Endothelial cell of umbilical vein (primary cell): ENCODE data around the gene NCAPG2. TPM values are rescaled to one million over a fixed set of nuclear protein-coding genes. Genes with fewer than 3 reads are reported as not detected.

ENCODE experiments used
- BruUV-seq: library from RNA; stranded (reverse); fragments of 400-500 nt; replicated peaks from 2 replicates; lab custom pipeline; 2021; lab: Mats Ljungman, UMichigan
- CTCF ChIA-PET: fragments of 300-600, 350-600 bp; sonication (Branson Sonifier 250); formaldehyde crosslinking; loops from one replicate; lab custom pipeline; 2021; ENCODE audit warnings: antibody characterized with exemption, inconsistent platforms; lab: Charles Lee
- POLR2A ChIA-PET: fragments of 300-600, 350-600 bp; sonication (Branson Sonifier 250); formaldehyde crosslinking; loops from one replicate; lab custom pipeline; 2021; ENCODE audit warnings: antibody characterized with exemption, inconsistent platforms; lab: Charles Lee
- DNase-seq: peaks from one replicate; pipeline ENCODE4 v3.0.0-alpha.2; 2011; ENCODE audit warnings: low read depth, low spot score
- FAIRE-seq: peaks from 2 replicates; lab custom pipeline; 2011; peaks lifted over from hg19 to GRCh38; lab: Jason Lieb, UNC
- H2AFZ ChIP-seq: 2 replicates; pipeline ENCODE4 v1.6.0; 2012; ENCODE audit warnings: low read depth, low read length, control low read depth, inconsistent platforms
- H3K27ac ChIP-seq: 2 replicates; pipeline ENCODE4 v1.5.1; 2011; ENCODE audit warnings: low read depth, mild to moderate bottlenecking, control low read depth, low read length, moderate library complexity; ENCODE audit not compliant: insufficient read depth
- H3K27me3 ChIP-seq, 2 experiments: 2 replicates each; pipeline versions ENCODE4 v1.6.0 to v1.6.1; 2011; ENCODE audit warnings: low read length in 2 of 2, mixed read lengths in 1 of 2; ENCODE audit not compliant: control insufficient read depth in 2 of 2, insufficient read depth in 2 of 2
- H3K36me3 ChIP-seq, 2 experiments: 2 replicates in 1 of 2; 3 replicates in 1 of 2; pipeline ENCODE4 v1.5.1; 2011; ENCODE audit warnings: low read length in 2 of 2, mild to moderate bottlenecking in 1 of 2, moderate library complexity in 1 of 2; ENCODE audit not compliant: control insufficient read depth in 2 of 2, insufficient read depth in 2 of 2; ENCODE audit errors: extremely low read depth in 1 of 2
- H3K4me1 ChIP-seq: 3 replicates; pipeline ENCODE4 v1.5.1; 2011; ENCODE audit warnings: mild to moderate bottlenecking, low read length; ENCODE audit not compliant: control insufficient read depth, insufficient read depth; ENCODE audit errors: extremely low read depth
- H3K4me2 ChIP-seq: 2 replicates; pipeline ENCODE4 v1.6.1; 2011; ENCODE audit warnings: low read length, control low read depth, mixed read lengths; ENCODE audit not compliant: insufficient read depth
- H3K4me3 ChIP-seq, 3 experiments: fragments of 200-600 bp in 1 of 3; sonication (generic), shearing (Covaris generic) in 1 of 3; replicated peaks in 1 of 3; 2 replicates each; pipeline ENCODE4 v1.5.1; 2011 to 2016; ENCODE audit warnings: control low read depth in 3 of 3, low read length in 3 of 3, mild to moderate bottlenecking in 2 of 3, inconsistent platforms in 1 of 3, low read depth in 1 of 3, moderate library complexity in 1 of 3; ENCODE audit not compliant: insufficient read depth in 1 of 3
- H3K79me2 ChIP-seq: 2 replicates; pipeline ENCODE4 v1.6.0; 2012; ENCODE audit warnings: low read length, inconsistent platforms; ENCODE audit not compliant: control insufficient read depth, insufficient read depth
- H3K9ac ChIP-seq: replicated peaks from 2 replicates; pipeline ENCODE3; 2011; ENCODE audit warnings: low read length, control low read depth; ENCODE audit not compliant: insufficient read depth; ENCODE audit errors: extremely low read depth
- H3K9me1 ChIP-seq: replicated peaks from 3 replicates; pipeline ENCODE4 v1.6.0; 2011; ENCODE audit warnings: mild to moderate bottlenecking, low read length; ENCODE audit not compliant: control insufficient read depth, insufficient read depth; ENCODE audit errors: extremely low read depth
- H3K9me3 ChIP-seq: replicated peaks from 2 replicates; pipeline ENCODE4 v1.5.1; 2012; ENCODE audit warnings: low read length, inconsistent platforms; ENCODE audit not compliant: control insufficient read depth, insufficient read depth
- H4K20me1 ChIP-seq: replicated peaks from 2 replicates; pipeline ENCODE3; 2011; ENCODE audit warnings: mild to moderate bottlenecking, low read length; ENCODE audit not compliant: control insufficient read depth, insufficient read depth; ENCODE audit errors: extremely low read depth
- EZH2 ChIP-seq: IDR thresholded peaks from 2 replicates; pipeline ENCODE4 v1.6.1; 2012; ENCODE audit warnings: borderline replicate concordance, low read depth, mild to moderate bottlenecking, moderate library complexity, low read length, inconsistent platforms; ENCODE audit not compliant: severe bottlenecking
- FOS ChIP-seq: IDR thresholded peaks from 2 replicates; pipeline ENCODE4 v1.6.1; 2011; ENCODE audit warnings: mild to moderate bottlenecking, low read length, moderate library complexity, borderline replicate concordance; ENCODE audit not compliant: insufficient read depth
- GATA2 ChIP-seq: IDR thresholded peaks from 2 replicates; pipeline ENCODE4 v1.7.0; 2011; ENCODE audit warnings: low read depth, mild to moderate bottlenecking, moderate library complexity, mixed read lengths, low read length; ENCODE audit not compliant: insufficient read length, insufficient read depth
- JUN ChIP-seq: IDR thresholded peaks from 2 replicates; pipeline ENCODE4 v1.6.1; 2011; ENCODE audit warnings: borderline replicate concordance, low read depth; ENCODE audit not compliant: insufficient read length, insufficient read depth
- MYC ChIP-seq: IDR thresholded peaks from one replicate; pipeline ENCODE4 v1.6.1; 2011; ENCODE audit warnings: mild to moderate bottlenecking, low read depth, low read length
- POLR2AphosphoS5 ChIP-seq: IDR thresholded peaks from 2 replicates; pipeline ENCODE4 v1.6.1; 2012; ENCODE audit warnings: low read depth, mild to moderate bottlenecking, control low read depth, low read length, moderate library complexity; ENCODE audit not compliant: insufficient read depth
- dilution Hi-C: fragments of 300-500 bp; cut with MboI; formaldehyde crosslinking; loops from one replicate; pipeline ENCODE4 v1.15.0; 2019; ENCODE audit warnings: low sequenced_read_pairs; ENCODE audit not compliant: extremely low pct_ligation_motif_present
- intact Hi-C: fragments of 100-400 bp; cut with micrococcal nuclease; formaldehyde crosslinking; loops from one replicate; pipeline ENCODE4 v1.10.0; 2022
- polyA plus RNA-seq, 4 experiments: library from polyadenylated mRNA; depleted of rRNA in 3 of 4; stranded (reverse) in 3 of 4; unstranded in 1 of 4; fragments of >200 nt; gene quantifications; 2 replicates each; pipeline versions ENCODE4 v1.2.1 to v1.2.3, GENCODE V29; 2011 to 2012; ENCODE audit warnings: missing spikeins in 1 of 4
- total RNA-seq: library from RNA; stranded (reverse); gene quantifications from 2 replicates; pipeline ENCODE4 v1.2.3, GENCODE V29; 2021
- TF ChIP-seq, protein P1 (sequence below), 2 donors: IDR thresholded peaks; 1 replicate in 1 of 2; 2 replicates in 1 of 2; pipeline ENCODE4 v1.5.1; 2011; ENCODE audit warnings: low read length in 2 of 2, mild to moderate bottlenecking in 2 of 2, moderate library complexity in 2 of 2, control low read depth in 1 of 2, inconsistent platforms in 1 of 2, low read depth in 1 of 2; ENCODE audit not compliant: insufficient read depth in 1 of 2; ENCODE audit errors: extremely low read depth in 1 of 2
- TF ChIP-seq, protein P2 (sequence below): IDR thresholded peaks from 2 replicates; pipeline ENCODE4 v1.6.1; 2011; ENCODE audit not compliant: insufficient read depth, insufficient read length

The NCAPG2 gene
- total and polyA plus RNA-seq, 2 donors (not counting 3 experiments of a cell fraction or from before 2014, with no cell fraction given) = 19.2 to 62.3 TPM

DNA sequence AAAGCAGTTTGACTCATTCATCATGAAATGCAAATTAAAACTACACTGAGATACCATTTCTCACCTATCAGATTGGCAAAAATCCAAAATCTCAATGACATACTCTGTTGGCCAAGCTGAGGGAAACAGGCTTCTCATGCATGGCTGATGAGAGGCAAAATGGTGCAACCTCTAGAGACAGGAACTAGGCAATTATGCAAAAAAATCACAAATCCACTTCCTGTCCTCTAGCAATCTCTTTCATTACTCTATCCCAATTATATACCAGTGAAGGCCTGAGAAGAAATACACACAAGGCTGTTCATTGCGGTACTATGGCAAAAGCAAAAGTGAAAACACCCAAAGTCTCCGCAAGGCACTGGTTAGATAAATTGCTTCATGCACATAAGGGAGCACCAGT is 91.1 kb downstream of the NCAPG2 start:
- POLR2A ChIA-PET = no interaction called here
- intact Hi-C loops = no loop called here
- TF ChIP-seq, protein P1, sequence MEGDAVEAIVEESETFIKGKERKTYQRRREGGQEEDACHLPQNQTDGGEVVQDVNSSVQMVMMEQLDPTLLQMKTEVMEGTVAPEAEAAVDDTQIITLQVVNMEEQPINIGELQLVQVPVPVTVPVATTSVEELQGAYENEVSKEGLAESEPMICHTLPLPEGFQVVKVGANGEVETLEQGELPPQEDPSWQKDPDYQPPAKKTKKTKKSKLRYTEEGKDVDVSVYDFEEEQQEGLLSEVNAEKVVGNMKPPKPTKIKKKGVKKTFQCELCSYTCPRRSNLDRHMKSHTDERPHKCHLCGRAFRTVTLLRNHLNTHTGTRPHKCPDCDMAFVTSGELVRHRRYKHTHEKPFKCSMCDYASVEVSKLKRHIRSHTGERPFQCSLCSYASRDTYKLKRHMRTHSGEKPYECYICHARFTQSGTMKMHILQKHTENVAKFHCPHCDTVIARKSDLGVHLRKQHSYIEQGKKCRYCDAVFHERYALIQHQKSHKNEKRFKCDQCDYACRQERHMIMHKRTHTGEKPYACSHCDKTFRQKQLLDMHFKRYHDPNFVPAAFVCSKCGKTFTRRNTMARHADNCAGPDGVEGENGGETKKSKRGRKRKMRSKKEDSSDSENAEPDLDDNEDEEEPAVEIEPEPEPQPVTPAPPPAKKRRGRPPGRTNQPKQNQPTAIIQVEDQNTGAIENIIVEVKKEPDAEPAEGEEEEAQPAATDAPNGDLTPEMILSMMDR (IDR thresholded peaks at IDR 0.05; ENCODE audit: extremely low read depth in 1 of 2, insufficient read depth in 1 of 2, low read depth in 1 of 2, low read length in 2 of 2) = no peak
- no peak for TF ChIP-seq EZH2
- TF ChIP-seq POLR2AphosphoS5 = no peak
- TF ChIP-seq MYC = no peak
- no peak for TF ChIP-seq GATA2
- TF ChIP-seq, protein P2, sequence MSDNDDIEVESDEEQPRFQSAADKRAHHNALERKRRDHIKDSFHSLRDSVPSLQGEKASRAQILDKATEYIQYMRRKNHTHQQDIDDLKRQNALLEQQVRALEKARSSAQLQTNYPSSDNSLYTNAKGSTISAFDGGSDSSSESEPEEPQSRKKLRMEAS = no peak
- TF ChIP-seq FOS = no peak
- TF ChIP-seq JUN = no peak

More for the DNA sequence above, 91.1 kb downstream of the NCAPG2 start:
- FAIRE-seq (no peak), DNase-seq (no peak)
- no peaks in the 10 kb centered on the region for H3K36me3 ChIP-seq
- no peak overlapping the region for H3K4me2 ChIP-seq
- dilution Hi-C loops = no loop called here
- no peaks in the 10 kb centered on the region for H3K9me3 ChIP-seq
- BruUV-seq = no TSS peak
- H2AFZ ChIP-seq = no peak overlapping the region
- H3K27me3 ChIP-seq = no peaks in the 10 kb centered on the region
- no peaks in the 10 kb centered on the region for H4K20me1 ChIP-seq
- H3K9ac ChIP-seq = no peak overlapping the region
- no peaks in the 10 kb centered on the region for H3K79me2 ChIP-seq
- H3K4me1 ChIP-seq = no peaks in the 10 kb centered on the region
- no peak overlapping the region for H3K4me3 ChIP-seq
- CTCF ChIA-PET = no interaction called here
- H3K27ac ChIP-seq = no peak overlapping the region
- H3K9me1 ChIP-seq = no peaks in the 10 kb centered on the region
